Neural cell (in vitro differentiated cells): ENCODE measurements around the gene VPS37B.

ENCODE experiments used
- EP300 ChIP-seq: fragments of 450-650 bp; conservative IDR thresholded peaks from 2 replicates; pipeline ENCODE4 v1.6.1; 2014; ENCODE audit warnings: antibody characterized with exemption, mild to moderate bottlenecking, moderate library complexity; ENCODE audit not compliant: poor library complexity, severe bottlenecking
- EZH2 ChIP-seq: fragments of 200-600, 300-800 bp; shearing (Covaris generic), sonication (generic); IDR thresholded peaks from 2 replicates; pipeline ENCODE4 v1.6.1; 2014; ENCODE audit warnings: antibody characterized with exemption, low read length, borderline replicate concordance, mild to moderate bottlenecking; ENCODE audit not compliant: insufficient read depth, poor library complexity, severe bottlenecking
- RAD21 ChIP-seq: fragments of 450-650 bp; conservative IDR thresholded peaks from 2 replicates; pipeline ENCODE4 v1.6.1; 2014; ENCODE audit warnings: antibody characterized with exemption, mild to moderate bottlenecking, moderate library complexity
- TAF1 ChIP-seq: IDR thresholded peaks from 2 replicates; pipeline ENCODE4 v1.6.1; 2012; ENCODE audit warnings: low read depth
- TF ChIP-seq, protein P1 (sequence below): fragments of 450-650 bp; IDR thresholded peaks from 2 replicates; pipeline ENCODE4 v1.5.1; 2014; ENCODE audit warnings: antibody characterized with exemption, mild to moderate bottlenecking, moderate library complexity; ENCODE audit not compliant: poor library complexity, severe bottlenecking
- TF ChIP-seq, protein P2 (sequence below): IDR thresholded peaks from 2 replicates; pipeline ENCODE4 v1.6.1; 2012; ENCODE audit warnings: borderline replicate concordance

DNA sequence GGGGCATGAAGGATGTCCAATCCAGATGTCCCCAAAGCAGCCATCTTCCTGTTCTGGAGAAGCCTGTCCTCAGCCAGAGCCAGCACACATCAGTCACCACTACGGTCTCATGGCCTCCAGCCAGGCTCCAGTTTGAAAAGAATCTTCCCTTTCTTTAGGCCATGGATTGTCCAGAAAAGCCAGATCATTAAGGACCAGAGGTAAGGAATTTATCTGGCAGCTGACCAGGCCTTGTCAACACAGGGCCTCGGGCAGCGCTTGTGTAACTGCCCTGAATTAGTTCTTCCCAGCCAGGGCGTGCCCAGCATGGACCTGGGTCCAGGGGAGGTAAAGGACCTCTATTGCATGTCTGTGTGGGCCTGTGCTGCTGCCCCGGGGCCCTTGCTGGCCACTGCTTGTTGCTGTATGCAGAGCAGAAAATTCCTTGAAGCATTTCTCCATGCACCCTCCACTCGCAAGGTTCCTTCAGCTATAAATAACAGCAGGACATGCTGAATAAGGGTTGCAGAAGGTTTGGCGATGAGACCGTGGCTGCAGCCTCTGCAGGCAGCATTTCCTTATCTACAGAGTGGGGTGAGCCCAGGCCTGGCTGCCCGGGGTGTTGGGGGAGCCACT, 21.7 kb upstream of the VPS37B start:
- TF ChIP-seq EZH2 (no peak), EP300 (no peak), TAF1 (no peak), RAD21 (no peak)
- TF ChIP-seq, protein P1, sequence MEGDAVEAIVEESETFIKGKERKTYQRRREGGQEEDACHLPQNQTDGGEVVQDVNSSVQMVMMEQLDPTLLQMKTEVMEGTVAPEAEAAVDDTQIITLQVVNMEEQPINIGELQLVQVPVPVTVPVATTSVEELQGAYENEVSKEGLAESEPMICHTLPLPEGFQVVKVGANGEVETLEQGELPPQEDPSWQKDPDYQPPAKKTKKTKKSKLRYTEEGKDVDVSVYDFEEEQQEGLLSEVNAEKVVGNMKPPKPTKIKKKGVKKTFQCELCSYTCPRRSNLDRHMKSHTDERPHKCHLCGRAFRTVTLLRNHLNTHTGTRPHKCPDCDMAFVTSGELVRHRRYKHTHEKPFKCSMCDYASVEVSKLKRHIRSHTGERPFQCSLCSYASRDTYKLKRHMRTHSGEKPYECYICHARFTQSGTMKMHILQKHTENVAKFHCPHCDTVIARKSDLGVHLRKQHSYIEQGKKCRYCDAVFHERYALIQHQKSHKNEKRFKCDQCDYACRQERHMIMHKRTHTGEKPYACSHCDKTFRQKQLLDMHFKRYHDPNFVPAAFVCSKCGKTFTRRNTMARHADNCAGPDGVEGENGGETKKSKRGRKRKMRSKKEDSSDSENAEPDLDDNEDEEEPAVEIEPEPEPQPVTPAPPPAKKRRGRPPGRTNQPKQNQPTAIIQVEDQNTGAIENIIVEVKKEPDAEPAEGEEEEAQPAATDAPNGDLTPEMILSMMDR, result no peak
- TF ChIP-seq, protein P2, sequence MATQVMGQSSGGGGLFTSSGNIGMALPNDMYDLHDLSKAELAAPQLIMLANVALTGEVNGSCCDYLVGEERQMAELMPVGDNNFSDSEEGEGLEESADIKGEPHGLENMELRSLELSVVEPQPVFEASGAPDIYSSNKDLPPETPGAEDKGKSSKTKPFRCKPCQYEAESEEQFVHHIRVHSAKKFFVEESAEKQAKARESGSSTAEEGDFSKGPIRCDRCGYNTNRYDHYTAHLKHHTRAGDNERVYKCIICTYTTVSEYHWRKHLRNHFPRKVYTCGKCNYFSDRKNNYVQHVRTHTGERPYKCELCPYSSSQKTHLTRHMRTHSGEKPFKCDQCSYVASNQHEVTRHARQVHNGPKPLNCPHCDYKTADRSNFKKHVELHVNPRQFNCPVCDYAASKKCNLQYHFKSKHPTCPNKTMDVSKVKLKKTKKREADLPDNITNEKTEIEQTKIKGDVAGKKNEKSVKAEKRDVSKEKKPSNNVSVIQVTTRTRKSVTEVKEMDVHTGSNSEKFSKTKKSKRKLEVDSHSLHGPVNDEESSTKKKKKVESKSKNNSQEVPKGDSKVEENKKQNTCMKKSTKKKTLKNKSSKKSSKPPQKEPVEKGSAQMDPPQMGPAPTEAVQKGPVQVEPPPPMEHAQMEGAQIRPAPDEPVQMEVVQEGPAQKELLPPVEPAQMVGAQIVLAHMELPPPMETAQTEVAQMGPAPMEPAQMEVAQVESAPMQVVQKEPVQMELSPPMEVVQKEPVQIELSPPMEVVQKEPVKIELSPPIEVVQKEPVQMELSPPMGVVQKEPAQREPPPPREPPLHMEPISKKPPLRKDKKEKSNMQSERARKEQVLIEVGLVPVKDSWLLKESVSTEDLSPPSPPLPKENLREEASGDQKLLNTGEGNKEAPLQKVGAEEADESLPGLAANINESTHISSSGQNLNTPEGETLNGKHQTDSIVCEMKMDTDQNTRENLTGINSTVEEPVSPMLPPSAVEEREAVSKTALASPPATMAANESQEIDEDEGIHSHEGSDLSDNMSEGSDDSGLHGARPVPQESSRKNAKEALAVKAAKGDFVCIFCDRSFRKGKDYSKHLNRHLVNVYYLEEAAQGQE, result no peak
